ENCODE measurements around the gene DIS3L.
"Not testable (repeated sequence)": the region's sequence is repeated elsewhere in the genome, so short reads cannot be mapped to it uniquely, and the experiment has no call there.

DIS3L gene

GRCh38 chr15:66278056-66278455 lies 15.3 kb upstream of the DIS3L start:
- no peak for DNase-seq (ENCODE audit: low read depth)

- no peak for DNase-seq (ENCODE audit: low read depth)
These were observed 14.7 kb upstream of the DIS3L start for GRCh38 chr15:66278671-66279070.

- no peak for DNase-seq (ENCODE audit: low read depth)
These were observed 9.1 kb upstream of the DIS3L start for GRCh38 chr15:66284271-66284670.

GRCh38 chr15:66285533-66286280 lies 7.7 kb upstream of the DIS3L start:
- DNase-seq (ENCODE audit: low read depth), result no peak

GRCh38 chr15:66287461-66288057 lies 5.8 kb upstream of the DIS3L start:
- no peak for DNase-seq (ENCODE audit: low read depth)

- DNase-seq (ENCODE audit: low read depth), result no peak
These were observed 5.3 kb upstream of the DIS3L start for GRCh38 chr15:66288093-66288492.

GRCh38 chr15:66288551-66289185 lies 4.7 kb upstream of the DIS3L start:
- DNase-seq (ENCODE audit: low read depth), result no peak

GRCh38 chr15:66290007-66290406 lies 3.4 kb upstream of the DIS3L start:
- no peak for DNase-seq (ENCODE audit: low read depth)

GRCh38 chr15:66290518-66290917 lies 2.9 kb upstream of the DIS3L start:
- DNase-seq (ENCODE audit: low read depth), result no peak

- DNase-seq (ENCODE audit: low read depth), result no peak
These were observed 1.4 kb upstream of the DIS3L start for GRCh38 chr15:66291816-66292570.

- no peak for DNase-seq (ENCODE audit: low read depth)
These were observed 573 bp upstream of the DIS3L start for GRCh38 chr15:66292571-66293418.

GRCh38 chr15:66294157-66294931 lies 976 bp downstream of the DIS3L start:
- no peak for DNase-seq (ENCODE audit: low read depth)

- DNase-seq (ENCODE audit: low read depth), result no peak
These were observed 1.5 kb downstream of the DIS3L start for GRCh38 chr15:66294932-66295235.

GRCh38 chr15:66296186-66296585 lies 2.8 kb downstream of the DIS3L start:
- DNase-seq (ENCODE audit: low read depth), result no peak

GRCh38 chr15:66298803-66299251 lies 5.5 kb downstream of the DIS3L start:
- no peak for DNase-seq (ENCODE audit: low read depth)

- no peak for DNase-seq (ENCODE audit: low read depth)
These were observed 9.3 kb downstream of the DIS3L start for GRCh38 chr15:66302489-66303278.

GRCh38 chr15:66304425-66304824 lies 11.1 kb downstream of the DIS3L start:
- DNase-seq (ENCODE audit: low read depth), result not testable (repeated sequence)

GRCh38 chr15:66306381-66306780 lies 13.0 kb downstream of the DIS3L start:
- no peak for DNase-seq (ENCODE audit: low read depth)

GRCh38 chr15:66308531-66308930 lies 15.2 kb downstream of the DIS3L start:
- DNase-seq (ENCODE audit: low read depth), result no peak

GRCh38 chr15:66309828-66310227 lies 16.5 kb downstream of the DIS3L start:
- DNase-seq (ENCODE audit: low read depth), result no peak

Measured in activated T-cell treated with anti-CD3 and anti-CD28 coated beads for 48 hours (primary cell).